Suprapubic skin (tissue), 4 donors: ENCODE results near the gene MRPL12.

Experiments
- CTCF ChIP-seq, 2 donors: fragments of 200-600 bp in 1 of 2; fragments of 450-650 bp in 1 of 2; sonication (generic) in 1 of 2; IDR thresholded peaks; one replicate each; pipeline ENCODE4 v1.5.1; 2016 to 2019; ENCODE audit warnings: antibody characterized with exemption in 2 of 2, mild to moderate bottlenecking in 1 of 2, moderate library complexity in 1 of 2
- EP300 ChIP-seq: sonication (generic); formaldehyde crosslinking; IDR thresholded peaks from one replicate; pipeline ENCODE4 v1.6.1; 2017; ENCODE audit warnings: antibody characterized with exemption
- POLR2A ChIP-seq, 2 donors: fragments of 450-650 bp; IDR thresholded peaks; one replicate each; pipeline ENCODE4 v1.6.1; 2017; ENCODE audit warnings: antibody characterized with exemption in 2 of 2, mild to moderate bottlenecking in 2 of 2, moderate library complexity in 2 of 2
- POLR2AphosphoS5 ChIP-seq, 3 donors: sonication (generic); formaldehyde crosslinking; IDR thresholded peaks; one replicate each; pipeline ENCODE4 v1.6.1; 2017; ENCODE audit warnings: antibody characterized with exemption in 3 of 3

GRCh38 chr17:81695211-81695610 is 8.0 kb upstream of the MRPL12 start:
- TF ChIP-seq POLR2AphosphoS5 (IDR thresholded peaks at IDR 0.05) = no peak
- TF ChIP-seq CTCF (IDR thresholded peaks at IDR 0.05) = no peak
- no peak for TF ChIP-seq POLR2A (IDR thresholded peaks at IDR 0.05)
- no peak for TF ChIP-seq EP300
